Measurements from ENCODE around the gene PLXNA4. TPM values are rescaled to one million over a fixed set of nuclear protein-coding genes. Genes with fewer than 3 reads are reported as not detected.

PLXNA4 gene
- total RNA-seq, 1 donor from 2014 or later: 3.5 TPM

GRCh38 chr7:132422502-132423111 lies 153.7 kb downstream of the PLXNA4 start:
- H3K4me1 Mint-ChIP-seq (ENCODE audit: unreplicated experiment): peaks cover 14% of the 10 kb centered on the region
- TF ChIP-seq CTCF (IDR thresholded peaks at IDR 0.05; ENCODE audit: unreplicated experiment): no peak
- H3K27me3 Mint-ChIP-seq (ENCODE audit: unreplicated experiment): no peaks in the 10 kb centered on the region
- no peak overlapping the region for H3K27ac Mint-ChIP-seq (ENCODE audit: unreplicated experiment)
- H3K4me3 Mint-ChIP-seq (ENCODE audit: unreplicated experiment): no peak overlapping the region
- no peaks in the 10 kb centered on the region for H3K36me3 Mint-ChIP-seq (ENCODE audit: low read depth, unreplicated experiment)
- no peak for DNase-seq (ENCODE audit: low spot score)
- no peaks in the 10 kb centered on the region for H3K9me3 Mint-ChIP-seq (ENCODE audit: unreplicated experiment)

GRCh38 chr7:132420527-132420926 lies 155.7 kb downstream of the PLXNA4 start:
- TF ChIP-seq CTCF (IDR thresholded peaks at IDR 0.05; ENCODE audit: unreplicated experiment): no peak
- no peak for DNase-seq (ENCODE audit: low spot score)
- Mint-ChIP-seq H3K27ac (ENCODE audit: unreplicated experiment) (no peak overlapping the region), H3K36me3 (ENCODE audit: low read depth, unreplicated experiment) (no peaks in the 10 kb centered on the region), H3K4me3 (ENCODE audit: unreplicated experiment) (no peak overlapping the region), H3K4me1 (ENCODE audit: unreplicated experiment) (peaks cover 10% of the 10 kb centered on the region), H3K27me3 (ENCODE audit: unreplicated experiment) (no peaks in the 10 kb centered on the region), H3K9me3 (ENCODE audit: unreplicated experiment) (no peaks in the 10 kb centered on the region)

GRCh38 chr7:132419542-132419941 lies 156.7 kb downstream of the PLXNA4 start:
- Mint-ChIP-seq H3K4me3 (ENCODE audit: unreplicated experiment) (no peak overlapping the region), H3K36me3 (ENCODE audit: low read depth, unreplicated experiment) (no peaks in the 10 kb centered on the region), H3K27me3 (ENCODE audit: unreplicated experiment) (no peaks in the 10 kb centered on the region), H3K9me3 (ENCODE audit: unreplicated experiment) (no peaks in the 10 kb centered on the region), H3K4me1 (ENCODE audit: unreplicated experiment) (peaks cover 6% of the 10 kb centered on the region), H3K27ac (ENCODE audit: unreplicated experiment) (no peak overlapping the region)
- no peak for TF ChIP-seq CTCF (IDR thresholded peaks at IDR 0.05; ENCODE audit: unreplicated experiment)
- no peak for DNase-seq (ENCODE audit: low spot score)

- no peak for TF ChIP-seq CTCF (IDR thresholded peaks at IDR 0.05; ENCODE audit: unreplicated experiment)
- Mint-ChIP-seq H3K36me3 (ENCODE audit: low read depth, unreplicated experiment) (no peaks in the 10 kb centered on the region), H3K27me3 (ENCODE audit: unreplicated experiment) (no peaks in the 10 kb centered on the region), H3K9me3 (ENCODE audit: unreplicated experiment) (no peaks in the 10 kb centered on the region), H3K4me3 (ENCODE audit: unreplicated experiment) (no peak overlapping the region), H3K4me1 (ENCODE audit: unreplicated experiment) (peaks cover 6% of the 10 kb centered on the region), H3K27ac (ENCODE audit: unreplicated experiment) (no peak overlapping the region)
- no peak for DNase-seq (ENCODE audit: low spot score)
Observed at GRCh38 chr7:132418840-132419239, 157.4 kb downstream of the PLXNA4 start.

GRCh38 chr7:132417103-132417906 lies 159.0 kb downstream of the PLXNA4 start:
- no peak overlapping the region for H3K4me3 Mint-ChIP-seq (ENCODE audit: unreplicated experiment)
- H3K27me3 Mint-ChIP-seq (ENCODE audit: unreplicated experiment): no peaks in the 10 kb centered on the region
- no peak overlapping the region for H3K27ac Mint-ChIP-seq (ENCODE audit: unreplicated experiment)
- H3K9me3 Mint-ChIP-seq (ENCODE audit: unreplicated experiment): no peaks in the 10 kb centered on the region
- DNase-seq (ENCODE audit: low spot score): no peak
- TF ChIP-seq CTCF (IDR thresholded peaks at IDR 0.05; ENCODE audit: unreplicated experiment): no peak
- H3K4me1 Mint-ChIP-seq (ENCODE audit: unreplicated experiment): peaks cover 6% of the 10 kb centered on the region
- H3K36me3 Mint-ChIP-seq (ENCODE audit: low read depth, unreplicated experiment): no peaks in the 10 kb centered on the region

All from endothelial cell (in vitro differentiated cells).